GM23338 (cell line): ENCODE data around the gene TRMT61A. TPM values are rescaled to one million over a fixed set of nuclear protein-coding genes. Genes with fewer than 3 reads are reported as not detected.

Experiments
- ATAC-seq: fragments of 200-7000 bp; cut with Tn5 transposase; 3 replicates; pipeline ENCODE4 v1.9.1; 2020
- DNase-seq: peaks from one replicate; pipeline ENCODE4 v3.0.0-alpha.2; 2015; ENCODE audit warnings: low spot score
- H2AFZ ChIP-seq: fragments of 200-600 bp; sonication (generic); 2 replicates; pipeline ENCODE4 v1.8.0; 2016; ENCODE audit warnings: antibody characterized with exemption, mild to moderate bottlenecking, moderate library complexity
- H3F3A ChIP-seq: fragments of 200-600 bp; sonication (generic); replicated peaks from 2 replicates; pipeline ENCODE4 v1.8.0; 2017; ENCODE audit warnings: antibody characterized with exemption, mixed run types, low read depth
- H3K27ac ChIP-seq: fragments of 200-600 bp; sonication (generic); 2 replicates; pipeline ENCODE4 v1.6.1; 2016; ENCODE audit warnings: low read depth
- H3K27me3 ChIP-seq: fragments of 200-600 bp; sonication (generic); 2 replicates; pipeline ENCODE4 v1.8.0; 2016; ENCODE audit warnings: mild to moderate bottlenecking, mixed run types, moderate library complexity; ENCODE audit not compliant: insufficient read depth
- H3K36me3 ChIP-seq: fragments of 200-600 bp; sonication (generic); 2 replicates; pipeline ENCODE4 v1.8.0; 2016; ENCODE audit warnings: mild to moderate bottlenecking; ENCODE audit not compliant: insufficient read depth
- H3K4me1 ChIP-seq: fragments of 200-600 bp; sonication (generic); 2 replicates; pipeline ENCODE4 v1.8.0; 2016; ENCODE audit warnings: mild to moderate bottlenecking, moderate library complexity; ENCODE audit not compliant: insufficient read depth
- H3K4me2 ChIP-seq: fragments of 200-600 bp; sonication (generic); 2 replicates; pipeline ENCODE4 v1.7.1; 2017; ENCODE audit warnings: mixed run types
- H3K4me3 ChIP-seq: fragments of 200-600 bp; sonication (generic); 2 replicates; pipeline ENCODE4 v1.6.1; 2016; ENCODE audit warnings: mixed run types
- H3K79me2 ChIP-seq: fragments of 200-600 bp; sonication (generic); replicated peaks from 2 replicates; pipeline ENCODE4 v1.8.0; 2017; ENCODE audit warnings: mild to moderate bottlenecking; ENCODE audit not compliant: insufficient read depth
- H3K9me2 ChIP-seq: fragments of 200-600 bp; sonication (generic); 2 replicates; pipeline ENCODE4 v1.8.0; 2017; ENCODE audit not compliant: insufficient read depth
- H4K20me1 ChIP-seq: fragments of 200-600 bp; sonication (generic); replicated peaks from 2 replicates; pipeline ENCODE4 v1.8.0; 2017; ENCODE audit warnings: mild to moderate bottlenecking; ENCODE audit not compliant: insufficient read depth
- H3K27ac Mint-ChIP-seq: 2 replicates; pipeline ENCODE4 v1.8.0; 2020; ENCODE audit warnings: inconsistent platforms, mild to moderate bottlenecking, moderate library complexity, mixed read lengths
- H3K27me3 Mint-ChIP-seq: 3 replicates; pipeline ENCODE4 v1.8.0; 2022; ENCODE audit warnings: low read depth, mild to moderate bottlenecking, moderate library complexity, mixed read lengths, inconsistent platforms; ENCODE audit not compliant: insufficient read depth, poor library complexity
- H3K36me3 Mint-ChIP-seq: 3 replicates; pipeline ENCODE4 v1.8.0; 2021; ENCODE audit warnings: low read depth, mild to moderate bottlenecking, inconsistent platforms, moderate library complexity, mixed read lengths
- H3K4me1 Mint-ChIP-seq: 3 replicates; pipeline ENCODE4 v1.8.0; 2020; ENCODE audit warnings: mild to moderate bottlenecking, inconsistent platforms, mixed read lengths
- H3K4me3 Mint-ChIP-seq: 3 replicates; pipeline ENCODE4 v1.8.0; 2021; ENCODE audit warnings: moderate library complexity, mild to moderate bottlenecking, inconsistent platforms, mixed read lengths
- H3K9me3 Mint-ChIP-seq: 3 replicates; pipeline ENCODE4 v1.8.0; 2020; ENCODE audit warnings: moderate library complexity, mild to moderate bottlenecking, inconsistent platforms, mixed read lengths
- CREB1 ChIP-seq: fragments of 250-450 bp; sonication (Bioruptor Pico); IDR thresholded peaks from 2 replicates; pipeline ENCODE4 v1.5.0; 2020; ENCODE audit warnings: low read depth, mild to moderate bottlenecking, moderate library complexity
- CTCF ChIP-seq, 2 experiments: fragments of 200-600 bp in 1 of 2; sonication (generic) in 1 of 2; conservative IDR thresholded peaks; 2 replicates each; pipeline versions ENCODE4 v1.5.1 to v1.6.1; 2016 to 2017; ENCODE audit warnings: antibody characterized with exemption in 2 of 2, low read depth in 2 of 2, mild to moderate bottlenecking in 2 of 2, moderate library complexity in 1 of 2
- ETS1 ChIP-seq: IDR thresholded peaks from 2 replicates; pipeline ENCODE4 v1.6.1; 2016; ENCODE audit warnings: antibody characterized with exemption
- EZH2 ChIP-seq: fragments of 200-600 bp; sonication (generic); IDR thresholded peaks from one replicate; pipeline ENCODE4 v1.8.0; 2017; ENCODE audit warnings: antibody characterized with exemption, mild to moderate bottlenecking, low read depth; ENCODE audit not compliant: unreplicated experiment
- EZH2phosphoT487 ChIP-seq: fragments of 200-600 bp; sonication (generic); IDR thresholded peaks from one replicate; pipeline ENCODE4 v1.8.1; 2018; ENCODE audit warnings: antibody characterized with exemption; ENCODE audit not compliant: unreplicated experiment
- JUNB ChIP-seq: IDR thresholded peaks from one replicate; pipeline ENCODE4 v1.6.1; 2016; ENCODE audit warnings: antibody characterized with exemption; ENCODE audit not compliant: unreplicated experiment
- NANOG ChIP-seq: IDR thresholded peaks from 2 replicates; pipeline ENCODE4 v1.6.1; 2016; ENCODE audit warnings: antibody characterized with exemption, borderline replicate concordance
- POLR2AphosphoS5 ChIP-seq: IDR thresholded peaks from 2 replicates; pipeline ENCODE4 v1.6.1; 2016; ENCODE audit warnings: antibody characterized with exemption, low read depth
- REST ChIP-seq: IDR thresholded peaks from one replicate; pipeline ENCODE4 v1.6.1; 2018; ENCODE audit warnings: antibody characterized with exemption; ENCODE audit not compliant: unreplicated experiment
- STAT1 ChIP-seq: IDR thresholded peaks from one replicate; pipeline ENCODE4 v1.6.1; 2016; ENCODE audit warnings: antibody characterized with exemption; ENCODE audit not compliant: unreplicated experiment
- ZNF114 ChIP-seq: fragments of 250-450 bp; sonication (Bioruptor Pico); IDR thresholded peaks from 2 replicates; pipeline ENCODE4 v1.5.0; 2020; ENCODE audit warnings: mild to moderate bottlenecking, moderate library complexity
- ZNF331 ChIP-seq: fragments of 250-450 bp; sonication (Bioruptor Pico); IDR thresholded peaks from 2 replicates; pipeline ENCODE4 v1.5.0; 2020; ENCODE audit warnings: low read depth, mild to moderate bottlenecking, moderate library complexity
- ZNF462 ChIP-seq: fragments of 250-450 bp; sonication (Bioruptor Pico); IDR thresholded peaks from 2 replicates; pipeline ENCODE4 v1.5.0; 2020; ENCODE audit warnings: mild to moderate bottlenecking, moderate library complexity
- polyA plus RNA-seq: library from polyadenylated mRNA; unstranded; fragments of >200 nt; fragmentation: Nextera tagmentation; extraction: Ambion mirVana; gene quantifications from 2 replicates; pipeline ENCODE4 v1.2.1, GENCODE V29; 2016
- total RNA-seq: library from RNA; depleted of rRNA; stranded (reverse); fragments of >200 nt; shearing (Covaris generic); gene quantifications from 2 replicates; pipeline ENCODE4 v1.2.3, GENCODE V29; 2014

Gene TRMT61A
- total and polyA plus RNA-seq, 2 experiments from 2014 or later, result 13.4 to 28.2 TPM

GRCh38 chr14:103508521-103509329, 20.3 kb upstream of the TRMT61A start:
- Histone ChIP-seq H3K79me2 (no peaks in the 10 kb centered on the region), H3K36me3 (peaks cover 7% of the 10 kb centered on the region; the same call in 1 of the 2 replicates)

More at GRCh38 chr14:103508521-103509329, 20.3 kb upstream of the TRMT61A start:
- Histone ChIP-seq H3K4me2 (no peak overlapping the region), H3K27ac (no peak overlapping the region), H4K20me1 (no peaks in the 10 kb centered on the region; the same call in 1 of the 2 replicates), H3F3A (peaks cover 11% of the 10 kb centered on the region; the same call in 1 of the 2 replicates), H2AFZ (no peak overlapping the region), H3K9me2 (no peaks in the 10 kb centered on the region), H3K4me3 (no peak overlapping the region), H3K27me3 (no peaks in the 10 kb centered on the region), H3K4me1 (no peaks in the 10 kb centered on the region)
- peaks cover 16% of the 10 kb centered on the region for H3K27me3 Mint-ChIP-seq
- H3K9me3 Mint-ChIP-seq, result no peaks in the 10 kb centered on the region
- H3K27ac Mint-ChIP-seq, result no peak overlapping the region
- TF ChIP-seq EZH2phosphoT487 (no peak), ZNF114 (CRISPR knock-in tag) (no peak), ZNF462 (no peak), REST (no peak), EZH2 (no peak), CREB1 (CRISPR knock-in tag) (no peak), CTCF (conservative IDR thresholded peaks at IDR 0.05; ENCODE audit: low read depth in 2 of 2) (no peak), JUNB (no peak), ZNF331 (CRISPR knock-in tag) (no peak), STAT1 (no peak), ETS1 (no peak), POLR2AphosphoS5 (no peak), NANOG (no peak)
- no peak overlapping the region for H3K4me3 Mint-ChIP-seq
- peaks cover 40% of the 10 kb centered on the region for H3K36me3 Mint-ChIP-seq
- DNase-seq (no peak), ATAC-seq (no peak)
- no peaks in the 10 kb centered on the region; the same call in 2 of the 3 replicates for H3K4me1 Mint-ChIP-seq
